ENCODE measurements around the gene TMEM129. TPM values are rescaled to one million over a fixed set of nuclear protein-coding genes. Genes with fewer than 3 reads are reported as not detected.
"Not testable (repeated sequence)": the region's sequence is repeated elsewhere in the genome, so short reads cannot be mapped to it uniquely, and the experiment has no call there.

The TMEM129 gene
- total RNA-seq, 1 donor from 2014 or later, result 25.5 TPM

DNA sequence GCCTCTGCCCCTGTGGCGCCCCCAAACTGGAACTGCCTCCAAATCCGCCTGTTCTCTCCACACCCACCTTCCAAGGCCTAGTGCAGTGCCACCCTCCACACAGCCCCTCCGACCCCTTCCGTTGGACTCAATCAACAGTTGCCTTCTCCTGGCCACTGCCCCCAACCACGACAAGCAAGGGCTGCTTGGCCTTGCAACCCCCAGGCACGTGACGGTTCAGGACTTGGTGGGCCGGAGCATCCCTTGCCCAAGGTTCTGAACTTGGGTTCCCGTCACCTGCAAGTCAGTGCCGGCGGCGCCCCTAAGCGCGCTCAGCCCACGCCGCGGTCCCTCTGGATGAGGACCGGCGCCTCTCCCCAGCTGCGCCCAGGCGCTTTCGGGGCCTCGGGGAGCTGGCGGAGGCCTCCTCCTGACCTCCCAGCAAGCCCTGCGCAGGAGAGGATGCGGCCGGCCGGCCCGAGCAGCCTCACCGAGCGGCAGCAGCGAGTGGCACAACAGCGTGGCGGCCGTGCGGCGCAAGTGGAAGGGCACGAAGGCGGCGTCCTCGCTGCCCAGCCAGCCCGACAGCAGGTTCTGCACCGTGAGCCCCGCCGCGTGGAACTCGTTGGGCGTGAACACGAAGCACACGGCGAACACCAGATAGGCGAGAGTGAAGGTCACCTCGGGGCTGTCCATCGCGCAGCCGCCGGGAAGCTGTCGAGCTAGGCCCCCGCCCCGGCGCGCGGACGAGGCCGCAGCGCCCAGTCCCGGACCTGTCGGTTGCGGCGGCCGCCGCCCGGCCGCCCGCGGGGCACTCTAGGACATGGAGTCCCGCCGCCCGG is 750 bp downstream of the TMEM129 start:
- ATAC-seq, result peak; percentile 23

DNA sequence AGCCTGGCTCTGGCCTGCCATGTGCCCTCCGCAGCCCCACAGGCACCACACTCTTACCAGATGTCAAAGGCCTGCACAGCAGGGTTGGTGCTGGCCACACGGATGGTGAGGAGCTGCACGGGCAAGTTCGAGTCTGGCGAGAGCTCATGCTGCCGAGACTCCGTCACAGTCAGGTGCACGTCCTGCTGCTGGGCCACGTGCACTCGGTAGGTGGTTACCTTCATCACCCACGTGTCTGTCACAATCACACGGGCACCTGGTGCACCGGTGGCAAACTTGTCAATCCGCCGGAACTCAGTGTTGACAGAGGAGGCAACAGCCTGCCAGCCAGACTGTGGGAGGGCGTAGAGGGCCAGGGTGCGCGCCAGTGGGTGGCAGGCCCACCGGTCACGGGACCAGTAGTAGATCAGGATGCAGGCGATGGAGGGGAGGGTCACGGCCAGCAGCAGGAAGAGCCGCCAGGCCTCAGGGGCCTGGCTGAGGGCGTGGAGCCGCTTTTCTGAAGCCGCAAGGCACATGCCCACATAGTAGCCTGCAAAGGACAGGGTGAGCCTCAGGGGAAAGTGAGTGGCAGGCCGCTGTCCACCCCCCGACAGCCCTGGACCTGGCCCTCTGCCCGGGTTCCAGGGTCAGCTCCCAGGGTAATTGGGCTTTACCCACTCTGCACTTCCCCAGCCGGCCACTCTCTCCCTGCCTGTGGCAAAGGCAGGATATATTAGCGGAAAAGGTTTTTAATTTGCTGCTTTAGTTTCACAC is 2.9 kb downstream of the TMEM129 start:
- no peak for ATAC-seq

DNA sequence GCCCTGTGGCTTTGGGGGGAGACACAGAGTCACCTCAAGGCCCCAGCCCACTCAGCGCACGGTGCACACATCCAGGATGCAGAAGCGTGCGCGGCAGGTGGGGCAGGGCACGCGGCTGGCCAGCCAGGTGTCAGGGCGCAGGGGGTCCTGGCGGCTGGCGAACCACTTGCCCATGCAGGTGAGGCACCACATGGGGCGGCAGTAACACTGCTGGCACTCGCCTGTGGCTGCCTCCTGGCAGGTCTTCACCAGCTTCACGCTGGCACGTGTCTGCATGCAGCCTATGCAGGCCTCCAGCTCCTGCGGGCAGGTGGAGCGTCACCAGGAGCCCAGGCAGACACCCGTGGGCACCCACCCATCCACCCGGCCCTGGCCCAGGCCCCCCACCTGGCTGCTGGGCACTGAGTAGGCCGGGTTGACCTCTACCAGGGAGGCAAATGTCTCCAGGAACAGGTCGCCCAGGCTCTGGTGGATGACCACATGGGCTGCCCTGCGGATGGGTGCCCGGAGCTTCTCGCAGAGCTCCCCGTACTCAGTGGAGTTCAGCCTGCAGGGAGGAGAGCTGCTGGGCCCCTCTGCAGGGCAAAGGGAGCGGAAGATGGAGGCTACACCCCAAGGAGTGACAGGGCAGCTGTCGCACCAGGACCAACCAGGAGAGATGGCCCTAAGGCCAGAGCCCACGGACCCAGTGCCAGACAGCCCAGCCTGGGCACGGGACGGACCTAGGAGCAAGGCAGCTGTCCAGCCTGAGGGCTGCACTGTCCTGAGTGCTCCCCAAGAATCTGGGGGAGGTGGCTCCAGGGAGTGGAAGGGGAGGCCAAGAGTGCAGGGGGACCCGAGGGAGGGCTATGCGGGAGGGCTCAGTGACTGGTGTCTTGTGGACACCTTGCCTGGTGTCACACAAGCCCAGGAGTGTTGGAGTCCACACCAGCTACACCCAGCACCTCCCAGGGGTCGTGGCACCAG is 3.7 kb downstream of the TMEM129 start:
- ATAC-seq, result no peak

DNA sequence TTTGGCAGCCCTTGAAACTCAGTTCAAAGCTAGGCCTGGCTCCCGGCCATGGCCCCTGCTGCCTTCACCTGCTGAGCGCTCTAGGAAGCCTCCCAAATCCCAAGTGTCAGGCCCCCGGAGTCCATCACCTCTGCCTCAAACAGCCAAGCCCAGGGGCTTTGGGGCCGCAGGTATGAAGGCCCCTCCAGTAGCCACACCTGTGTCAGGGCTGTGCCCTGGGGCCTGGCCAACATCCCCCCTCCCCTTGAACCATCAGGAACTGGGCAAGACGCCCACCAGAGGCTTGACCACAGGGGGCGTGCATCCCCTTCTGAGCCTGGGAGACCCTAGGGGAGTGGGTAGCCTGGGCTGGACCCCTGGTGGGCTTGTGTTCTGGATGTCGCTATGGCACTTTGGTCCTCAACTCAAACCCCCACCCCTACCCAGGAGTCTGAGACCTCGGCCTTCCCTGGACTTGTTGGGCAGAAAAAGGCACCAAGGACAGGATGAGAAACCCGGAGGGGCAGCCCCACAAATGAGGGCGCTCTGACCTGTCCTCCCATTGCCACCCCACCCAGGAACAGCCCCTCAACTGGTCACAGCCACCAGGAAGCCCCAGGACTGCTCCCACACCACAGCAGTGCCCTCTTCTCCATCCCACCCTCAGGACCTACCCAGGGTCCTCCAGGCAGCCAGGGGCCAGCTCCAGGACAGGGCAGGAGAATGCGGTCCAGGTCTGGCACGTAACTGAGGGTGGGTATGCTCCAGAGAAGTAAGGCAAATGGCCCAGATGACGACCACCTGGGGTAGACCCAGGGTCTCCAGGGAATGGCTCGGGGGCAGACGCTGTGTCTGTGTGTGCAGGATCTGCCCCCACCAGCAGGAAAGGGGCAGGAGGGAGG is 4.8 kb downstream of the TMEM129 start:
- ATAC-seq, result no peak

DNA sequence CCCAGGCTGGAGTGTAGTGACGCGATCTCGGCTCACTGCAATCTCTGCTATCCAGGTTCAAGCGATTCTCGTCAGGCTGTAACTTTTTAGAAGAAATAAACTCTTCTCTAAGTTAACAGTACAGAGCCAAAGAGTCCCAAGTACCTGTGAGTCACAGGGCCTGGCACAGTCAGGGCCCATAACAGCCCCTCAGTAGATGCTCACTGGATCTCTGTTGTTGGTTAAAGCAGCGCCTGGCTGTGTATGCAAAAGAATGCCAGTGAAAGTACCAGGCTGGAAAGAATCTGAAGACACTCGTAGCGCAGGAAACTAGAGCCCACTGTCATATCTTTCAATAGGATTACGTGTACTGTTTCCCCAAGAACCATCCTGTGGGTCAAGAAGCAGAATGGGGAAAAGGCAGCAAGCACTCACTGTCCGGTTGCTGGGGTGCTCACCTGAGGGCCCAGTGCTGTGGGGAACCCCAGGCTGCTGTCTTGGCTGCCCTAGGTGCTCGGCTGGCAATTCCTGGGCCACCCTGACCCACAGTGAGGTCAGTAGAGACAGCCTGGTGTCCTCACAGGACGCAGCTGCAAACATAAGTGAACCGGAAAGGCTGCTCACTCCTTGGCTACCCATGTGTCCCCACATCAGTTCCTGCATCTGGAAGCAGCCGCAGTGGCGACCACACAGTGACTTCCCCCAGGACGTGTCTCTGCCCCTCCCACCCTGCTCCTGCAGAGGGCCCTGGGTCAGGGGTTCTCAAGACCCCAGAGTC is 5.9 kb downstream of the TMEM129 start:
- ATAC-seq, result no peak

DNA sequence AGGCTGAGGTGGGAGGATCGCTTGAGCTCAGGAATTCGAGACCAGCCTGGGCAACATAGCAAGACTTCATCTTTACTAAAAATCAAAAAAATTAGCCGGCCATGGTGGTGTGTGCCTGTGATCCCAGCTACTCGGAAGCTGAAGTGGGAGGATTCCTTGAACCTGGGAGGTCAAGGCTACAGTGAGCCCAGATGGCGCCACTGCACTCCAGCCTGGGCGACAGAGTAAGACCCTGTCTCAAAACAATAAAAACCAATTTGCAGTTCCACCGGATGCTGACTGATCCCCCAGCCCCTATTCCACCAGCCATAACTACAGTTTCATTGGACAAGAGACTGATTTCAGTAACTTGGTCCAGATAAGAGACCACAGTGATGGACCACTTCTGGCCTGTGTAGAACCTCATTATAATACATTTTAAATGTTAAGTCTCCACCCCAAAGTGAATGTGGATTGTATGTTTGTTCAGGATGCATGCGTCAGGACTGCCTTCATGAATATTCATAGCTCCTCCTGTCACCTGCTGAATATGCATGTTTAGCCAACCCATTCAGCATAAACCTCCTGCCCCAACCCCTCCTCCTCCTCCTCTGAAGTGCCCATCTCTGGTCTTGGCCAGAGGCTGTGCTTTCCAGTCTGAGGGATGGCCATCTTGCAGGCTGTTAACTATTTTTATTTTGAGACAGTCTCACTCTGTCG is 6.7 kb downstream of the TMEM129 start:
- no peak for ATAC-seq

DNA sequence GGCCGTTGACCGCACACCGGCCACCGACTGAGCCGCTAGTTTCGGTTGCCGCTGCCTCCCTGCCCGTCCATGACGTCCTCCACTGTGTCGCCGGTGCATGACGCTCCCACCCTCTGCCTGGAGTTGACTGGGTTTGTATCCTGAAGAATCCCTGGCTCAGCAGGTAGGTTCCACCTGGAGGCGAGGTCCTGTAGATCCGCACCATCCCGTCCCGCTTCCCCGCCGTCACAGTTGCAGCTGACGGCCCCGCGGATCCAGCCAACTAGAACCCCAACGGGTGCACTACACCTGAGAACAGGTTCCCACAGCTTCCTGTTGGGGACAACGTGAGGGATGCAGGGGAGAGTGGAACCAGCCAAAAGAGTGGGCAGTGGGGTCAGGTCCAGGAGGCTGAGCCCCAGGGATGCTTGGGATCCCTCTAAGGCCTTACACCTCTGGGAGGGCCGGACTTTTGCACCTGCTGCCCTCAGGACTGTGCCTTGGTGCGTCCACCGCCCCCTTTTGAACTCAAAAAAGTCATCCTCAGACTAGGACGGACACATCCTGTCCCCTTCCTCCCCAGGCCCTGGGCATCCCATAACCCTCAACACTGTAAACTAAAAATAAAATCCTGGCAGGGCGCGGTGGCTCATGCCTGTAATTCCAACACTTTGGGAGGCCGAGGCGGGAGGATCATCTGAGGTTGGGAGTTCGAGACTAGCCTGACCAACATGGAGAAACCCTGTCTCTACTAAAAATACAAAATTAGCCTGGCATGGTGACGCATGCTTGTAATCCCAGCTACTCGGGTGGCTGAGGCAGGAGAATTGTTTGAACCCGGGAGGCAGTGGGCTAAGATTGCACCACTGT is 7.9 kb downstream of the TMEM129 start:
- ATAC-seq, result peak; percentile 25

DNA sequence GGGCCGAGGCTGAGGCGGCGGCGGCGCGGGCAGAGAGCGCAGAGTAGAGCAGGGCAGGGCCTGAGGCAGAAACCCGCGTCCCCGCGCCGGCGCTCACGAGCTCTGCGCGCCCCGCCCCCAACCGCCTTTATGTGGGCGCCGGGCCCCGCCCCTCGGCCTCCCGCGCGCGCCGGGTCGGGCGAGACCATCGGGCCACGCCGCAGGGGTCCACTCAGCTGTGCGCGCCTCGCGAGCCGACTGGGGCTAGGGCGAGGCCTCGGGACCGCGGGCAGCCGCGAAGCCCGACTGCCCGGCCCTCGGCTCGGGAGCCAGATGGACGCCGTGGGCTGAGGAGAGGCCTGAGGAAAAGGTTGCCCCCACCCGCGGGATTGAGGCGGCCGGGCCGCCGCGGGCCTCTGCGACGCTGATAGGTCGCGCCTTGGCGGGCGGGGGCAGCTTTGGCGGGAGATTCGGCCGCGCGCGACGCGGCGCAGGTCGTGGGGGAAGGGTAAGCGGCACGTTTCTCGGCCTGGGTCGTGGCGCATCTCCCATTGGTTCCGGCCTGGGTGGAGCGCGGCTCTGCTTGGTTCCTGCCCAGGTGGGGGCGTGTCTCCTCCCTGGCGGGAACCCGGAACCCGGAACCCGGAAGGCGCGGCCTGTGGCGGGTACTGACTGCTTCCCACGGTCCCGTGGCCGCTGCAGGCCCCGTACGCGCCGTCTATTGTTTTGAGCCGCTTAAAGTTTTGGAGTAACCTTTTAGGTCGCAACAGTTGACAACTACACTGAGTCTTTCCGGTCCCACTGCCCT is 8.7 kb downstream of the TMEM129 start, which contains the start of gene SLBP:
Gene SLBP (minus strand): TSS at position 104 of the 787 bp plus-strand sequence. CDS start 131 bp downstream, outside the sequence.
- peak; percentile 95 for ATAC-seq

DNA sequence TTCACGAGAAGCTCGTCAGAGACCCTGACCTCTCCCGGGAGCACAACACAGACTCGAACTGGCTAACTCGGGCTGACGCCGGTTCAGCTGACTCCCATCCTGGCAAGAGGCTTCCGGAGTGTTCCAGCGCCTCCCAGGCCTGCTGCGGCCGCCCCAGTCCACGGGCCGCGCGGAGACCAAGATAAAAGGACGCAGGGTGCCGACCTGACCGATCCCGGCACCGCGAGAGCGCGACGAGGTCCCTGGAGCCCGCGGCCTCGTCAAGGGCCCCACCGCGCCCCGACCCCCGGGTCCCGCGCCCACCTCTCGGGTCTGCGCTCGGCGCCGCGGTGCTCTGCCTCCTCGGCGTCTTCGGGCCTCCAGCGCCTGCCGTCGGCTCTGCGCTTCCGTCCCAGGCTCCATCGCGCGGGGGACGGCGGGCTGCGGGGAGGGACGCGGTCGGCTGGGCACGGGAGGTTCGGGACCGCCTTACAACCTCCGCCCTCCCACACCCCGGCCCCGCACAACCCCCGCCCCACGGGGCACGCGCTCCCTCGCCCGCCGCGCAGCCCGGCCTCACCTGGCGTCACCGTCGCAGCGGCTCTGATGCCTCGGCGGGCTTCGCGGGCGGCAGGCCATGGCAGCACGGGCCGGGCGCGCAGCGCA is 9.4 kb downstream of the TMEM129 start:
- peak; percentile 4 for ATAC-seq

DNA sequence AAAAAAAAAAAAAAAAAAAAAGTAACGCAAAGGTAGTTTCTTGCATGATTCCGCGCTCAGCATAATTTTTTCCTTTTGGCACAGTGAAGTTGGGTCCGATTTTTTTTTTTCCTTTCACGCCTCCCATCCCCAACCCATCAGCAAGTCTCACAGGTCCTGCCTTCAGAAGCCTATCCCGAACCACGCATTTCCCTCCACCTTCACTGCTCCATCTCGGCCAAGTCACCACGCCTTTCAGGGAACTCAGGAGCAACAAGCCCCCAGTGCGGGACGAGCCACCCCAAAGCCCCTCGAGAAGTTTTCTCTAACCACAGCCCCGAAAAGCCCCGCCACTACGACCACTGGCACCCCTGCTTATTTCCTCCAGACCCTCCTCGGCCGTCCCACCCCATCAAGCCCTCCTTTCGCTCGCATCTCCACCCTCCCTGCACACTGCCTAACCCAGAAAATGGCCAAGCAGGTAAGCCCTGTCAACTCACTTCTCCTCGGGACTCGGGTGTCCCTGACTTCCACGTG is 10.0 kb downstream of the TMEM129 start:
- no peak for ATAC-seq

DNA sequence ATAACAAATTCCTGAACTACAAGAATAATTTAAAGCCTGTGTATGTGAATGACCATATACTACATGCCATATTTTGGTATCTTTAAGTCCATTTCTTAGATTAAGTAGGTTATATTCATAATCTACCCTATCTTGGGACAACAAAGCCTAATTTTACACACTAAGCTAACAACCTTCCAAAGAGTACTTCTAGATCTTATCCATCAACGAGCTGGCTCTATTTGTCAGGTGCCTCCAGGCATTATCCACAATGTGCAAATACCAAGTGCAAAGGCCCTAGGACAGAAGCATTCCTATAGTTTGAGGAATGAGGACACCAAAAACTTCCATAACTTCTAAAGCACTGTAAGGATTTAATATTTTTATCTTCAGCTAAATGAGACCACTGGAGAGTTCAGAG is 12.5 kb downstream of the TMEM129 start:
- ATAC-seq, result no peak

DNA sequence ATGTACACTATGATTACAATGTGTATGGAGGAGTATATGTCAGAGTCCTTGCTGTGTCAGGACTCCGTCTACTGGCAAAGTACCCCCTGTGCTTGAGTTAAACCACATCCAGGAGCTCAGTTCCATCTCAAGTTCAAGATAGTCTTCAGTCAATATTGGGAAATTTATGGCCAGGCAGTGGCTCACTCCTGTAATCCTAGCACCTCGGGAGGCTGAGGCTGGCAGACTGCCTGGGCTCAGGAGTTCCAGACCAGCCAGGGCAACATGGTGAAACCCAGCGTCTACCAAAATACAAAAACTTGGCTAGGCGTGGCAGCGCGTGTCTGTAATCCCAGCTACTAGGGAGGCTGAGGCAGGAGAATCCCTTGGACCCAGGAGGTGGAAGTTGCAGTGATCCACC is 14.8 kb downstream of the TMEM129 start:
- ATAC-seq, result no peak

DNA sequence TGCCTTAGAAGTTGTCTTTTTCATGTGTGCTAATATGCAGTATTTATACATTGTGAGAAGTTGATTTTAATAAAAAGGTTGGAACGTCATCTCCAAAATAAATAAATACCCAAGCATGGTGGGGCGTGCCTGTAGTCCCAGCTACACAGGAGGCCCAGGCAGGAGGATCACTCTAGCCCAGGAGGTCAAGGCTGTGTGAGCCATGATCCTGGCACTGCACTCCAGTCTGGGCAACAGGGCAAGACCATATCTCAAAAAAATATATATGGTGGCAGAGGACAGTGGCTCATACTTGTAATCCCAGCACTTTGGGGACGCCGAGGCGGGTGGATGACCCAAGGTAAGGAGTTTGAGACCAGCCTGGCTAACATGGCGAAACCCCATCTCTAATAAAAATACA is 15.4 kb downstream of the TMEM129 start:
- no peak for ATAC-seq

DNA sequence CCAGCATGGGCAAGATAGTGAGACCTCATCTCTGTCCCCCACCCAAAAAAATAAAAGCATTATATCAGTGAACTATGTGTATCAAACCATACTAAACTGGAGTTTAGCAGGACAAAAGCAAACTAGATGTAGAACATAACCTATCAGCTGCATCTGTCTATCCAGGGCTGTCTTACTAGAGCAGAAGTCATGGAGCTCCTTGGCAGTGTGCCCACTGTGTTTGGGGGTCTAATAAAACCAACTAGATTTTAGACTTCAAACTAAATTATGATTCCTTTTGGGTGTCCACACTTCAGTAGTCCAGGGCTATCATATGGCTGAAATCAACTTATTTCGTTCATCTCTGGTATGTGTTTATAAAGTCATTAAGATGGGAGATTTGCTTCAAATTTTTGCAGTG is 17.3 kb downstream of the TMEM129 start:
- ATAC-seq, result no peak

DNA sequence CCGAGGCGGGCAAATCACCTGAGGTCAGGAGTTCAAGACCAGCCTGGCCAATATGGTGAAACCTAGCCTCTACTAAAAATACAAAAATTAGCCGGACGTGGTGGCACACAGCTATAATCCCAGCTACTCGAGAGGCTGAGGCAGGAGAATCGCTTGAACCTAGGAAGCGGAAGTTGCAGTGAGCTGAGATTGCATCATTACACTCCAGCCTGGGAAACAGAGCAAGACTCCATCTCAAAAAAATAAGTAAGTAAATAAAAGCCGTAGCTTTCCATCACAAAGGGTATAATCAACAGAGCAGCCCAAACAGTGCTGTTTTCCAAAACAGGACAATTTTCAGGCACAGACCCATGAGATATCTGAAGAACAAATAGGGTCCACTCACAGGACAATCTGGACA is 19.5 kb downstream of the TMEM129 start:
- ATAC-seq, result not testable (repeated sequence)

DNA sequence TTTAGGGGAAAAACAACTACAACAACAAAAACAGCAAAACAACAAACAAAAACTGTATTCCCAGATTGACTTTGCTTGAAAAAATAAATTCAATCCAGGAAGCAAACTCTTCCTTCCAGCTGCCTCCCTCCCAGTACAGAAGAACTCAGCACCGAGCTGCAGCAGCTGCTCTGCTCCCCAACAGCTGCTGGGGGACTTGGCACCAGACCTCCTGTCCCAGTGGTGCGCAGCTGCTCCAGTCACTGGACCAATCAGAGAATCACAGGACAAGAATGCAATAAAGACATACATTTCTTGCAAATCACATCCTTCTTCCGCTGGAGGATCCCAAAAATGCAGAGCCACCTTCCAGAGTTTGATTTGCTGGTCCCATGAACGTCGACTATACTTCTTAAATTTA is 25.2 kb downstream of the TMEM129 start:
- no peak for ATAC-seq

DNA sequence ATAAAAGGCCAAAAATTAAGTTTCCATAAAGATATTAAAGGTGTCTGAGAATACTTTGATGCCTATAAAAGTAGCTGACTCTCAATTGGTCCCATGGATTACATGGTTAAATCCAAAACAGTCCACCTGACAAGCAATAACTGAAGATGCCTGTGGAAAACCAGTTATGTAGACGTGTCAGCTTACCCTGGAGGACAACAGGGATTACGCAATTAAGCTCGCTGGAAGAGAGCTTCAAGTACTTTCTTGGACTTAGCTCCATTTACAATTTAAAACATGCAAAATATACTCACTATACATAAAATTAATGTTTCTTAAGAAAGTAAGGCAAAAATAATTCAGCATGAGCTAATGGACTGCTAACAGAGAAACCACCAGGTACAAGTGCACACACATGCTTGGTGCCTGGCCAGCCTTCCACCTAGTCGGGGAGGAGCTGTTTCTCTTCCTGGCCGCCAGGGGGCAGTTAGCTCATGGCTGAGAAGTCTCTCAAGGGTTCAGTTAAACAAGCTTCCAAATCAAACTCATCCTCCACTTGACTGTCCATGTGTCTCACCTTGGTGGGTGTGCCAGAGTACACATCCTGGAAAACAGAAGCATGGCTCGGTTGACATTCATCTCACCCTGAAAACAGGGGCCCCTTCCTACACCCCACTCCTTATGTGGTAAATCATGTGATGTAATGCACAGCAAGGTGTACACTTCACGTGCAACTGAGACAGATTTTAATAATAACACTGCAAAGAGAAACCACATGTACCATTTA is 27.8 kb downstream of the TMEM129 start:
- ATAC-seq, result peak; percentile 90

All from esophagus mucosa (tissue), 1 donor.